Activated CD8-positive, alpha-beta memory T cell treated with anti-CD3 and anti-CD28 coated beads for 48 hours (primary cell): Measurements from ENCODE around the gene HAUS1.

Experiments used
- DNase-seq, 3 experiments: peaks; one replicate each; pipeline ENCODE4 v3.0.0-alpha.2; 2020; ENCODE audit warnings: low read depth in 2 of 3, low spot score in 2 of 3

HAUS1 gene, protein sequence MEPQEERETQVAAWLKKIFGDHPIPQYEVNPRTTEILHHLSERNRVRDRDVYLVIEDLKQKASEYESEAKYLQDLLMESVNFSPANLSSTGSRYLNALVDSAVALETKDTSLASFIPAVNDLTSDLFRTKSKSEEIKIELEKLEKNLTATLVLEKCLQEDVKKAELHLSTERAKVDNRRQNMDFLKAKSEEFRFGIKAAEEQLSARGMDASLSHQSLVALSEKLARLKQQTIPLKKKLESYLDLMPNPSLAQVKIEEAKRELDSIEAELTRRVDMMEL

DNA sequence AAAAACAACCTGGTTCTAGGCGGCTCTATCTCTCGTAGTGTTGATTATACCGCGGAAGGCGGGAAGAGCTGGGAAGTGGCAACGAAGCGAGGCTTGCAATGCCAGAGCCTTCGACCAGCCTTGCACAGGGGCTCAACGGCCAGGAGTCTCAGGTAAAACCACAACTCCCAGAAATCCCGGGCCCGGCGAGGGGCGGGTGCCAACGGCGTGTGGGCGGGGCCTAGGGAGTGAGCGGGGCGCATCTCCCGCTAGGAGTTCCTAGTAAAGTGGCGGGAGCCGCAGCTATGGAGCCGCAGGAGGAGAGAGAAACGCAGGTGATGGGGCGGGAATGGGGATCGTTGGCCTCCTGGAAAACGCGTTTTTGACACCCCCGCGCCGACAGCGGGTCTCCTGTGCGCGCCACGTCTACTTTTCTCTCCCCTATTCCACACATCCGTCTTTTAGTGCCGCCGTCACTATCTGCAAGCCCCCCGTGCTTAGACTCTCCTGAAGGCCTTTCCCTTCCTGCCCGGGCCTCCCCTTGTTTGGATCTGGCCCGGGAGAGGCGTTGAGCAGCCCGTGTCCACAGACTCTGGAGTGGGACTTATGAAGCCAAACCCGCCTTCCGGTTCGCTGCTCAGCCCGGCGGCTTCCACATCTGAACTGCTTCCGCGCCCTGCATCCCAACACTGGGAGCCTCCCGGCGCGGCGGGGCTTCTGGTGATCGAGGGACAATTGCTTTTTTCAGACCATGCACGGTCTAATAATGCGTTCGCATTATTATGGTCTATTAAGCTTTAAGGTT, at the start of gene HAUS1:
Gene HAUS1, plus strand, starts transcription at position 258 of the 784 bp plus-strand sequence. Its CDS starts 27 bp downstream, at position 285.
- peak; percentile 68 to 72 (median 68) for DNase-seq

DNA sequence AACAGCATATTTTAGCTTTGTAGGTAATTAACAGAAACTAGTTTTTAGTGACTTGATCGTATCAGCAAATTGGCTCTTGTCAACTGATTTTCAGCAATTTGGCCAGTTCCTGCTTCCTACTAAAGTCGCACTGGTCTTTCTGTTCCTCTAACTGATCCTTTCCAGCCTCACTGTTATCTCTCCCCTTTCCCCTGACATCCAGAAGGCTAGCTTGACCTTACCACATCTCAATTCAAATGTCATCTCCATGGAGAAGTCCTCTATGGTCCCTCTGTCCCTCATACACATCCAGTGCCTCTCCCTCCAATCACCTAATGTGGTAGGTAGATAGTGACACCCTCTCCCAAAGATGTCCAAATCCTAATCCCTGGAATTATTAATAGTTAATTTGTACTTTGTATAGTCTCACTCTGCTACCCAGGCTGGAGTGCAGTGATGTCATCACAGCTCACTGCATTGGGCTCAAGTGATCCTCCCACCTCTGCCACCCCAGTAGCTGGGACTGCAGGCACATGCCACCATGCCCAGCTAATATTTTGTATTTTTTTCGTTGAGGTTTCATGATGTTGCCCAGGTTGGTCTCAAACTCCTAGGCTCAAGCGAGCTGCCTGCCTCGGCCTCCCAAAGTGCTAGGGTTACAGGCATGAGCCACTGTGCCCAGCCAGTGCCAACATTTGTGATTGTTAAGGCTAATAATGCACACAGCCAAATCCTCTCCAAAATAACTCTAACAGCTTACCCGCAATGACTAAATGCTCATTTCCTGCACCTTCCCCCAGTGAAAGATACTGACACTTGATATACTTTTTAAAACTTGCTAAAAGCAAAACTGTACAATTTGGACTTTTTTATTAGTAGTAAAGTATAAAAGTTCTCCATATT, 49.0 kb upstream of the HAUS1 start:
- no peak for DNase-seq

DNA sequence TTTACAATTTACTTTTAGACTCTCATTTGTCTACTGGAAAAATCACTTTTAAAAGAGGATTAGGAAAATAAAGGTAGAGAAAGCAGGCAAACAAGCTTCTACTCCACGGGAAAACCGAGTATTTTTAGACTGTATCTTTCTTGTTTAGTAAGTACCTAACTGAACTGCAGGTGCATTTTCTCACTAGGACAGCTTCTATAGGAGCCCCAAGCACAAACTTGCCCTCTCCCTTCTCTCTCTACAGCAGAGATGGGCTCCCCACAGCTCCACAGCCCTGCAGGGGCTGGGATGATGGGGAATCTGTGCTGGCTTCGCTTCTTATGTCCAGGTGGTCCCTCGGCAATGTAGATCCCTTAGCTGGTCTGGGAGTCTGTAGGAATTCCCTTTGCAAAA, 48.4 kb upstream of the HAUS1 start:
- DNase-seq, result no peak

DNA sequence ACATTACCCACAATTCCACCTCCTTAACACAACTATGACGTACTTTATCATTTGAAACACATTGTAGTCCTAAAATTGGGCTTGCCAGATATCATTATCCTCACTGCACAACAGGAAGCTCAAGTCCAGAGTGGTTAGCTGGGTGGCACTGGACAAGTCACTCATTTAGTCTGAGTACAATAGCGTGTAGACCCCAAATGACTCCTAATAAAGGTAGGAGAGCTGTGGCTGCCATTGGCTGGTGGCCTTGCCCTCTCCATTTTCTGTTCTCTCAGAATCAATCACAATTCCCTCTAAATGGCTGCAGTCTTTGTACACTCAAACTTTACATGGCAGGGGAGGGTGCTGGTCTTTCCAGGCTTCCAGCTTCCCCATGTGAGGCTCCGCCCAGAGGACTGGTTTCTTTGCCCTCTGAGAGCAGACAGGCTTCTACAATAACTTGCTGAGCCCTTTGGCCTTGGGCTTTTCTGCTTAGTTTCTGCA, 43.8 kb upstream of the HAUS1 start:
- no peak for DNase-seq

DNA sequence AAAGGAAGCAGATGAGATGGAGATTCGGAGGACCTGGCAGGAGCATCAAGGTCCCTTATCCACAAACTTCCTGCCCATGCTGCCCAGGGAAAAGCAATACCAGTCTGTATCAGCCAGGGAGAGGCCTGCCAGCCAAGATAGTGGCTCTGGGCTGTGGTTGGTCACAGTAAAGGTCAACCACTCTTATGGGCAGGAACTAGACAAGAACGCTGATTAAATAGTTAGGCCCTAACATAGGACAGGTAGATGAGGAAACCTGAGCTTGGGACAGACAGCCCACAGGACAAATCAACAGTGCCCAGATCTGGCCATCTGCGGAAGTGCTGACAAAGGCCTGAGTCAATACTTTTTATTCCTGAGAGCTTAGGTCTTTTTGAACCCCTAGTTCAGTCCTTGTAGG, 42.8 kb upstream of the HAUS1 start:
- no peak for DNase-seq

DNA sequence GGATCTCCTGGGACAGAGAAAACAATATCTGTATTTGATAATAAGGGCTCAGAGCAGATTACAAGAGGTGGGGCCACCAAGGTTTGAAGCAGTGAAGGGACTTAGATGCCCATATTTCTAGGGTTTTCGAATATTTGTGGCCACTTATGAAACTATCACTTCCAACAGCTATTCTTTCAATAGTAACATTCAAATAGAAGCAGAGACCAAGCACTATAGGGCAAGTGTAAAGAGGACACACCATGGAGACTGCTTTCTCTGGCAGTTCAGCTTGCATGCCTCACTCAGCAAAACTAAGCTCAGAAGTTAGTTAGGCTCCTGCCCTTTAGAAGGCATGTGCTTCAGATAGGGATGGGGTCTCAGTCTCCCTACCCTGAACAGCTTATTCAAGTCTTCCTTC, 42.4 kb upstream of the HAUS1 start:
- no peak for DNase-seq

DNA sequence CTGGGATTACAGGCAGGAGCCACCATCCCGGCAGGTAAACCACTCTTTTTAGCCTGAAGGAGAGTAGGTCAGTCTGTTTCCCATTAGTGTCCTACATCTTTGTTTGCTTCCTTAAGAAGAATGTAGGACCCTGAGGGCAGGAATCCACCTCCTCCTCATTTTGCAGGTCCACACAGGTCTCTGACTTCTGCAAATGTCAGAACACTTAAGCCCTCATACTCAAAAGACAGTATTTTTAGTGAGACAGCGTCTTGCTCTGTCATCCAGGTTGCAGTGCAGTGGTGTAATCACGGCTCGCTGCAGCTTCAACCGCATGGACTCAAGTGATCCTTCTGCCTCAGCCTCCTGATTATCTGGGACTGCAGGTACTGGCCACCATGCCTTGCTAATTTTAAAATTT, 41.4 kb upstream of the HAUS1 start:
- no peak for DNase-seq

DNA sequence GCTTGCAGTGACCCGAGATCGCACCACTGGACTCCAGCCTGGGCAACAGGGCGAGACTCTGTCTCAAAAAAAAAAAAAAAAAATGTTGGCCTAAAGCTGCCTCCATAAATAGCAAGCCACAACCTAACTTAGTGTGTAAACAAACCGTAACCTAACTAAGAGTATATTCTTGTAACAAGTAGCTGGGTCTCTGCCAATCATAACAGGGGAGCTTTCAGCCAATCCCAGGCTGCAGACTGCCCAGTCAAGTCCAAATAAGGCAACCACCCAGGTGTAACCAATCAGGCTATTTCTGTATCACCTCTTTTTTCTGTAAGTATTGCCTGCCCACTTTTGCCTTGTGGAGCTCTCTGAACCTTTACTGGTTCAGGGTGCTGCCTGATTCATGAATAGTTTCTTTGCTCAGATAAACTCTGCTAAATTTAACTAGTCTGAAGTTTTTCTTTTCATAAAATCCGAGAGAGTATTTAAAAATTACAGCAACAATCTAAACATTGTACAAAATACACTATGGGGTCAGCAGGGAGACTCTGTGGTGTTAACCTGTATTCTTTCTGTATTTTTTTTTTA, 36.7 kb upstream of the HAUS1 start:
- DNase-seq, result no peak

DNA sequence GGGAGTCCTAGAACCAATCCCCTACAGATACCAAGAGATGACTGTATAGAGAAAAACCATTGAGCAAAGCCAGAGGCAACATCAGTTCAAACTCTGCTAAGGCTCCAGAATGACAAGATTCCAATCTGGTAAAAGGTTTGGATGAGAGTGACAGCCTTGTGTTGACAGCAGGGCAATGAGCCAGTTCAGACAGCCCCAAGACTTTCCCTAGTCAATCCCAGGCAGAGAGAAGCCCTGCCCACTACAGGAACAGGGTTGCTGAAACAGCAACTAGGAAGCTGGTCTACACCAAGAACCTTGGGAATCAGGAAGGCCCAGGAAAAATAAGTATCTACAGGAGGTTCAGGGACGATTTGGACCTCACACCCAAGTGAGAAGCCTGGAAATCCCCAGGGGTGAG, 35.4 kb upstream of the HAUS1 start:
- DNase-seq, result no peak

DNA sequence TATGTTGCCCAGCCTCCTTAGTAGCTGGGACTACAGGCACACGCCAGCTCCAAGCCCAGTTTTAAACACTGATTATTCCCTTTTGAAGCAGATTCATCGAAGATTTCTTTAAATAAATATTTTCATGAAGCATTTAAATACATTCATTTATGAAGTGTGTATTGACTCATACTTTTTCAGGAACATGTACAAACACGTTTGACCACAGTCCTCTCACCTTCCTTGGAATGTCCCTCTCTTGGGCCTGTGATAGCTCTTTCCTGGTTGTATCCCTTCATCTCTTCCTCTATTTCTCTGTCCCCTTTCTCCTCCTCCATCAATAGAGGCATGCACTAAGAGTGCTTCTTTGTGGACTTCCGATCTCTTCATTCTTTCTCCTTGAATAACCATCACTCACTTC, 34.7 kb upstream of the HAUS1 start:
- no peak for DNase-seq

DNA sequence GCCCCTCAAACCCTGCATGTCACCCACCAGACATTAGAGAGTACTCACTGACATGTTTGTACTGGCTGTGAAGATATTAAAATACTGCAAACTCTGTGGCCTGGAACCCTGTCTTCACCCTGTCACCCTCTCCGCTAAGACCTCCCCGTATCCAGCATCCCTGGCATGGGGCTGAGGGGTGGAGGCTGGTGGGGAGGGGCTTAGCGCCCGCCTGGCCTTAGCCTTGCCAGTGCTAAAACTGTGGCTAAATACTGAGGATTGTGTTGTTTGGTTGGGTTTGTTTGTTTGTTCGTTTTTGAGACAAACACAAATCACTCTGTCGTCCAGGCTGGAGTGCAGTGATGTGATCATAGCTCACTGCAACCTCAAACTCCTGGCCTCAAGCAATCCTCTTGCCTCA, 34.0 kb upstream of the HAUS1 start:
- DNase-seq, result no peak

DNA sequence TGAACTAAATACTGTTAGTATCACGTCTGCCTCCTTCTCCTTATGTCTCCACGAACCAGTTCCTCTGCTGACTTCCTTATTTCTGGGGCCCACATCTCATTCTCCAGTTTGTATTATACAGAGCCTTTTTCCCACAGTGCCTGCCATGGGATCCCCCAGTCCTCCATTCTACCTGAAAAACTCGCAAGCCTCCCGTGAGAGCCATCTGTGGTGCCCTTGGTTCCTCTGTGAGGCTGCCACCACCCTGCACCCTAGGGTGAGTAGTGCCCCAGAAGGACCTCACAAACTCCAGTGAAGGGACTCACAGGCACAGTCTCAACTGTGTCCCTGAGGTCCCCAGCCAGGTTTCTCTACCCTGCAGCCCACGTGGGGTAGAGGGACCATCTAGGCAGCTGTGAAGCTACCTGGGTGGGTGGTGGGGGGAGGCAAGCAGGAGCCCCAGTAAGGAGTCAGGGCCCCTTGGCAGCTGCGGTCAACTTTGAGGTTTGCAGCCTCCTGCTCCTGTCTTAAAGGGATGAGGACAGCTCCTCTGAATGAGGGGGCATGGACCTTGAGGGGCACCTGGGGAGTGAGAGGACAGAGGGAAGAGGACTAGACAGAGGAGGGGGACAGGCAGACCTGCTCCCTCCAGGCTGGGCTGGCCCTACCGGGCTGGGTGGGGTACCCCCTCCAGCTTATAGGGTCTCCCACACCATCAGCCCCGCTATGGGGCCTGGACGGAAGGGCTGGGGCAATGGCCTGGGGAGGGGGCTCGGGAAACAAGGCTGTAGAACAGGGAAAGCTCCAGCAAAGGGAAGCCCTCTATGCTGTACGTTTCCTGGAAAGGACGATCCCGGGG, 33.2 kb upstream of the HAUS1 start:
- DNase-seq, result peak in 1 of 3 experiments; percentile 21

DNA sequence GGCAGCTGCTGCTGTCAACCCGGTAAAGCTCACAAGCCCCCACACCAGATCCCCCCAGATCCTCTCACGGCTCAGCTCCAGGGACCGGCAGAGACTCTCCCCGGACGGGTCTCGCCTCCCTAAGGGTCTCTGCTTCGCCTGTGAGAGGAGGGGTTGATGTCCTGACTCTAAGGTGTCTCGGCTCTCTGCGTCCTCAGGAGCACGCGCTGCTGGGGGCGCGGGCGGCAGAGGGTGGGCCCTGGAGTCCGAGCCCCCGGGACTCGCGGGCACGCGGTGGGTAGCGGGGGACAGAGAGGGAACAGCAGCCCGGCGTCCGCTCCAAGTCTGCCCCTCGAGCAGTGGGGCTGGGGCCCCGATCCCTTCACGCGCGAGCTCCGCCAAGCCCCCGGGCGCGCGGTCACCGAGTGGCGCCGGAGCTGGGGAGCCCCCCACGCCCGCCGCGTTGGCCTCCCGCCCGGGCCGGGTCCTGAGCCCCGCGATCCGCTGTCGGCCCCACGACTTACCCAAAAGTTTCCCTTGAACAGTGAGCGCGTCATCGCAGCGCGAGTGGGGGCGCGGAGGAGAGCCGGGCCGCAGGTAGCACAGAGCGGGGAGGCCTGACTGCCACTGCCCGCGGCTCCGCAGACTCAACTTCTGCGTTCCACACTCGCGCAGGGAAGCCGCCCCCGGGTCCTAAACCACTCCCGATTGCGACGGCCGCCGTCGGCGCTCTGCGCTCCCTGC, 32.4 kb upstream of the HAUS1 start, which contains the start of gene PSTPIP2:
Gene PSTPIP2, minus strand, starts transcription at position 608 of the 723 bp plus-strand sequence. Its CDS starts 72 bp downstream, at position 536.
- peak in 2 of 3 experiments; percentile 42 to 45 for DNase-seq

DNA sequence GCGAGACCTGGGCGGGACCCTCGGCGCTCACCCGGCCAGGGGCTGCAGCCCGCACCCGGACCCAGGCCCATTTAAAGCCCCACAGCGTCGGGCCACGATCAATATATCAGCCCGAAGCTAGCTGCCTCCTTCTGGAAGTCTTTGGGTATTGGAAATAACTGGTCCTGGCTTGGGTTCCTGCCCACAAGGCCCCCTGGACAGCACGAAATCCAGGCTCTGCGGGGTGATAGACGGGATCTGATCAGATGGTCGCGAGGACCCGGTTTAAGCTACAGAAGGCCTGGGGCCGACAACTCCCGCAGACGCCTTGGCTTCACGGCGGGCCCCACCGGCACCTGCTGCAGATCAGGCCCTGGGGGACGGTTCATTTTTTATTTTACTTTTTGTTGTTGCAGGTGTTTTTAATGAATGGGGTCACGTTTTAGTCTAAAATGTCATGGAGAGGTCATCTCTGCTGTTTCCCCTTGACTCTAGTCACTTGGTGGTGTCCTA, 31.8 kb upstream of the HAUS1 start:
- DNase-seq, result no peak

DNA sequence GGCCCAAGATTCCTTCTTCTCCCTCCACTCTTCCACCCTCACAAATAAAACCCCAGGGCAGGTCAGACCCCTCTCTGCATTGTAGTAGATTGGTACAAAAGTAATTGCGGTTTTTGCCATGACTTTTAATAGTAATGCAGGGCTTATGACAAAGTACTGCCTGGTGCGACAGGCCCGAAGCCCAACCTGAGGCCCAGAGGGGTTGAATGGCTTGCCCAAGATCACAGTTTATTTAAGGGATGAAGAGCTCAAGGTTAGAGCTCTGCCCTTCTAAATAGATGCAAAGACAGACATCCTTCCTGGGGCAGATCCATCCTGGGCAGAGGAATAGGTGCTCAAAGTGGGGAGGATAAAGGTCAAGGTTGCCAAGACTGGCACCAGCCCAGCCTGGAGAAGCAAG, 31.2 kb upstream of the HAUS1 start:
- no peak for DNase-seq

DNA sequence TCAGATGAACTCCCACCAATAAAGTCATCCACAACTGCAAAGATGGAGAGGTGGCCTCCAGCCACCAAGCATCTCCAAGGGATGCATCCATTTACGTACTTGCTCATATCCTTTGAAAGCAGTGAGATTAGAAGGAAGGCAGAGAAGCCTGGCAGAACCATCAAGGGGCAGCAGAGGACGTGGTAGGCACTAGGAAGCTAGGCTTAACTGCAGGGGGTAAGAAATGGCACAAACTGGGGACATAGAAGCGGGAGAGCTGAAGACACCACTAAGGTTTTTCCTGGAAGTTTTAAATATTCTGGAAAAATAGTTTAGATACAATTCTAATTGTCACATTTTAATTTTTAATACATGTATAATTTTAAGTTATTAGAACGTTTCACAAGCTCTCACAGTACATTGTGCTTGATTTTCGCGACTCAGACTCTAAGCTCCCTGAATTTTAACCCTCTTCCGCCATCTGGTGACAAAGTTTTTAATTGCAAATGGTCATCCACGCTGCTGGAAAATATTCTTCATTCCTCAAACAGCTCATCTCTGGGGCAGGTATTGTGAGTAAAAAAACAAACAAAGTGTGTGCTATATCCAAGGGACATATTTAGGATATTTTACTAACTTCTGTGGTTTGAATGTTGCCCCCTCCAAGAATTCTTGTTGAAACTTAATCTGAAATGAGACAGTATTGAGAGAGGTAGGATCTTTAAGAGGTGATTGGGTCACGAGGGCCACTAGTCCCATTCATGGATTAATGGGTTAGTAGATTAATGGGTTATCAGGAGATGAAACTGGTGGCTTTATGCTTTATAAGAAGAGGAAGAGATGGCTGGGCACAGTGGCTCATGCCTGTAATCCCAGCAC, 30.5 kb upstream of the HAUS1 start:
- peak in 1 of 3 experiments; percentile 47 for DNase-seq

DNA sequence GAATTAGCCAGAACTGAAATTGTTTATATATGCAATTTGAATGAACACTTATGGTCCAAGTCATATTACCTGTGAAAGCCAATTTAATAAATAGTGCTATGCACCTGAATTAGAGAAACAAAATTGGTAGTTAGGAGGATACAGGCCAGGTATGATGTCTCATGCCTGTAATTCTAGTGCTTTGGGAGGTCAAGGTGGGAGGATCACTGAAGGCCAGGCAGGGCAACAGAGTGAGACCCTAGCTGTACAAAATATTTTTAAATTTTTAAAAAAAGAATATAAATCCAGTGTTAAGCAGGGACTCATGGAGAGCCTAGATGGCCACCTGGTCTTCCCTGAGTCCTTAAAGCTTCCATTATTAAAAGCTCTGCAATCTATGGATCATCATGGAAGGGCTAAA, 24.8 kb upstream of the HAUS1 start:
- DNase-seq, result no peak

DNA sequence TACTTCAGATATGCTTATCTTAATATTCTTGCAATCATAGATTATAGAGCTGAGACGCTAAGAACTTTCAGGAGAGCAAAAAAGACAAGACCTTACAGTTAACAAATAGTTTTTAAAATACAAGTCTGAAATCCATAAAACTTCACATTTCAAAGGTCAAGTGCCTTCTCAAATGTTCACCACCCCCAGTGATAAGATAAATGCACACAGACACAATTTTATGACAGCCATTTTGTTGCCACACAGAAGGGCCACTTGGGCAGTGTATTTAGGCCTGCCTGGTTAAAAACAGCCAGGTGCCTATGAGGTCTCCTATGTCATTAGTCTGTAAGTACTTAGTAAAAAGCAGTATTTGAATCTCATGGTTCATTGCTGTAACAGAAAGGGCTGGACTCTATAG, 24.0 kb upstream of the HAUS1 start:
- DNase-seq, result no peak
